Panc1 (cell line): ENCODE results near the gene NOP16. TPM values are rescaled to one million over a fixed set of nuclear protein-coding genes. Genes with fewer than 3 reads are reported as not detected.

Experiments used
- ATAC-seq: fragments of 200-7000 bp; cut with Tn5 transposase; 2 replicates; pipeline ENCODE4 v1.9.1; 2020; ENCODE audit warnings: mild to moderate bottlenecking, moderate library complexity
- BruUV-seq: library from RNA; stranded (reverse); fragments of 400-500 nt; replicated peaks from 2 replicates; lab custom pipeline; 2021; lab: Mats Ljungman, UMichigan
- CTCF ChIA-PET: fragments of 300-600 bp; sonication (Branson Sonifier 250); formaldehyde crosslinking; loops from one replicate; lab custom pipeline; 2022; ENCODE audit warnings: antibody characterized with exemption; lab: Charles Lee
- POLR2A ChIA-PET: fragments of 300-600 bp; sonication (Branson Sonifier 250); formaldehyde crosslinking; loops from one replicate; lab custom pipeline; 2022; ENCODE audit warnings: antibody characterized with exemption; lab: Charles Lee
- DNase-seq: peaks from one replicate; pipeline ENCODE4 v3.0.0-alpha.2; 2010; ENCODE audit warnings: low read depth, low spot score
- H3K27ac ChIP-seq: 2 replicates; pipeline ENCODE4 v1.5.1; 2011; ENCODE audit warnings: mild to moderate bottlenecking, low read length, inconsistent platforms
- H3K27me3 ChIP-seq: fragments of 200-500 bp; sonication (Bioruptor generic); 2 replicates; pipeline ENCODE4 v1.6.0; 2014; ENCODE audit warnings: low read length, inconsistent platforms; ENCODE audit not compliant: control insufficient read depth, insufficient read depth
- H3K36me3 ChIP-seq: fragments of 200-500 bp; sonication (Bioruptor generic); 2 replicates; pipeline ENCODE4 v1.5.1; 2014; ENCODE audit warnings: inconsistent platforms, mild to moderate bottlenecking, low read length, moderate library complexity; ENCODE audit not compliant: control insufficient read depth, insufficient read depth
- H3K4me1 ChIP-seq: 2 replicates; pipeline ENCODE4 v1.5.1; 2011; ENCODE audit warnings: inconsistent platforms, mild to moderate bottlenecking, low read length, moderate library complexity; ENCODE audit not compliant: control insufficient read depth, insufficient read depth
- H3K4me3 ChIP-seq, 2 experiments: 2 replicates each; pipeline ENCODE4 v1.5.1; 2011 to 2012; ENCODE audit warnings: low read depth in 2 of 2, low read length in 2 of 2, mild to moderate bottlenecking in 2 of 2, inconsistent platforms in 1 of 2, moderate library complexity in 1 of 2
- H3K9me3 ChIP-seq: fragments of 200-500 bp; sonication (Bioruptor generic); 2 replicates; pipeline ENCODE4 v1.5.1; 2014; ENCODE audit warnings: low read depth, mild to moderate bottlenecking, inconsistent platforms, low read length, moderate library complexity; ENCODE audit not compliant: control insufficient read depth, insufficient read depth
- POLR2AphosphoS5 ChIP-seq: IDR thresholded peaks from 2 replicates; pipeline ENCODE4 v1.6.1; 2012; ENCODE audit warnings: mild to moderate bottlenecking, low read depth, low read length, moderate library complexity
- REST ChIP-seq, 2 experiments: IDR thresholded peaks; 2 replicates each; pipeline ENCODE4 v1.6.1; 2011 to 2012; ENCODE audit warnings: low read depth in 2 of 2, control low read depth in 1 of 2, low read length in 1 of 2, mild to moderate bottlenecking in 1 of 2, moderate library complexity in 1 of 2; ENCODE audit not compliant: insufficient read depth in 1 of 2
- SIN3A ChIP-seq: IDR thresholded peaks from 2 replicates; pipeline ENCODE4 v1.6.1; 2012; ENCODE audit warnings: low read depth, mild to moderate bottlenecking, low read length, moderate library complexity, borderline replicate concordance; ENCODE audit not compliant: insufficient read depth
- TCF7L2 ChIP-seq: IDR thresholded peaks from 2 replicates; pipeline ENCODE4 v1.6.1; 2011; ENCODE audit warnings: mild to moderate bottlenecking, low read depth, low read length, inconsistent platforms
- in situ Hi-C: cut with HindIII; loops from 2 replicates; pipeline ENCODE4 v1.10.0; 2016; ENCODE audit warnings: low sequenced_read_pairs, low pct_unique_long_range_greater_than_20kb
- intact Hi-C: fragments of 100-400 bp; cut with micrococcal nuclease; formaldehyde crosslinking; loops from one replicate; pipeline ENCODE4 v1.10.0; 2022; ENCODE audit not compliant: unreplicated experiment
- total RNA-seq: library from RNA; stranded (reverse); gene quantifications from one replicate; pipeline ENCODE4 v1.2.1, GENCODE V29; 2021; ENCODE audit not compliant: unreplicated experiment
- TF ChIP-seq, protein P1 (sequence below): fragments of 450-650 bp; IDR thresholded peaks from 2 replicates; pipeline ENCODE4 v1.5.1; 2017; ENCODE audit warnings: mild to moderate bottlenecking

The NOP16 gene
- total RNA-seq, 1 experiment from 2014 or later = 76.2 TPM

- Histone ChIP-seq H3K4me3 (no peak overlapping the region), H3K4me1 (peaks cover 15% of the 10 kb centered on the region), H3K36me3 (peaks cover 31% of the 10 kb centered on the region), H3K27ac (no peak overlapping the region), H3K27me3 (no peaks in the 10 kb centered on the region), H3K9me3 (no peaks in the 10 kb centered on the region)
- no peak for DNase-seq
- 0 out of 2 replicates have a peak, but pooled peaks have one; percentile 4 for ATAC-seq
- ChIA-PET CTCF (no interaction called here), POLR2A (interaction anchor here (0.5 kb wide), 1 partner anchor 76 kb away, joined by 7 read pairs; no protein-coding TSS in a partner anchor)
- intact Hi-C loops (no loop called here), in situ Hi-C loops (no loop called here)
- no TSS peak for BruUV-seq
- TF ChIP-seq, protein P1, sequence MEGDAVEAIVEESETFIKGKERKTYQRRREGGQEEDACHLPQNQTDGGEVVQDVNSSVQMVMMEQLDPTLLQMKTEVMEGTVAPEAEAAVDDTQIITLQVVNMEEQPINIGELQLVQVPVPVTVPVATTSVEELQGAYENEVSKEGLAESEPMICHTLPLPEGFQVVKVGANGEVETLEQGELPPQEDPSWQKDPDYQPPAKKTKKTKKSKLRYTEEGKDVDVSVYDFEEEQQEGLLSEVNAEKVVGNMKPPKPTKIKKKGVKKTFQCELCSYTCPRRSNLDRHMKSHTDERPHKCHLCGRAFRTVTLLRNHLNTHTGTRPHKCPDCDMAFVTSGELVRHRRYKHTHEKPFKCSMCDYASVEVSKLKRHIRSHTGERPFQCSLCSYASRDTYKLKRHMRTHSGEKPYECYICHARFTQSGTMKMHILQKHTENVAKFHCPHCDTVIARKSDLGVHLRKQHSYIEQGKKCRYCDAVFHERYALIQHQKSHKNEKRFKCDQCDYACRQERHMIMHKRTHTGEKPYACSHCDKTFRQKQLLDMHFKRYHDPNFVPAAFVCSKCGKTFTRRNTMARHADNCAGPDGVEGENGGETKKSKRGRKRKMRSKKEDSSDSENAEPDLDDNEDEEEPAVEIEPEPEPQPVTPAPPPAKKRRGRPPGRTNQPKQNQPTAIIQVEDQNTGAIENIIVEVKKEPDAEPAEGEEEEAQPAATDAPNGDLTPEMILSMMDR = no peak
- TF ChIP-seq POLR2AphosphoS5 = no peak
- no peak for TF ChIP-seq TCF7L2
- no peak for TF ChIP-seq SIN3A
- TF ChIP-seq REST (IDR thresholded peaks at IDR 0.05; ENCODE audit: insufficient read depth in 1 of 2, low read depth in 2 of 2, low read length in 1 of 2) = no peak
Measured at GRCh38 chr5:176382721-176383120, 5.7 kb downstream of the NOP16 start.

GRCh38 chr5:176381979-176382378, 6.4 kb downstream of the NOP16 start:
- CTCF ChIA-PET = no interaction called here
- peaks cover 26% of the 10 kb centered on the region for H3K36me3 ChIP-seq
- POLR2A ChIA-PET = interaction anchor here (0.5 kb wide), 1 partner anchor 76 kb away, joined by 7 read pairs; no protein-coding TSS in a partner anchor
- intact Hi-C loops (no loop called here), in situ Hi-C loops (no loop called here)
- TF ChIP-seq POLR2AphosphoS5 (no peak), REST (IDR thresholded peaks at IDR 0.05; ENCODE audit: insufficient read depth in 1 of 2, low read depth in 2 of 2, low read length in 1 of 2) (no peak)
- DNase-seq (no peak), ATAC-seq (peak; percentile 42)
- no peak overlapping the region for H3K4me3 ChIP-seq
- no TSS peak for BruUV-seq
- no peaks in the 10 kb centered on the region for H3K9me3 ChIP-seq
- no peaks in the 10 kb centered on the region for H3K27me3 ChIP-seq
- peaks cover 14% of the 10 kb centered on the region for H3K4me1 ChIP-seq
- H3K27ac ChIP-seq = no peak overlapping the region
